Tibial artery (tissue), 4 donors: ENCODE data around the gene VPS13D.

Source experiments
- DNase-seq, 2 donors: peaks; one replicate each; pipeline ENCODE4 v3.0.0-alpha.2; 2019
- H3K27ac ChIP-seq, 2 donors: fragments of 200-600 bp; sonication (generic) in 1 of 2; 1 replicate in 1 of 2; 2 replicates in 1 of 2; pipeline ENCODE4 v1.5.1; 2018 to 2019; ENCODE audit warnings: mild to moderate bottlenecking in 1 of 2
- H3K27me3 ChIP-seq, 2 donors: fragments of 200-600 bp; sonication (generic) in 1 of 2; one replicate each; pipeline versions ENCODE4 v1.5.1 to v1.6.0; 2016 to 2019
- H3K36me3 ChIP-seq, 3 donors: fragments of 200-600 bp; sonication (generic) in 2 of 3; one replicate each; pipeline ENCODE4 v1.5.1; 2016 to 2019; ENCODE audit warnings: mild to moderate bottlenecking in 2 of 3
- H3K4me1 ChIP-seq, 4 donors: fragments of 200-600 bp; sonication (generic) in 2 of 4; 1 replicate in 3 of 4; 2 replicates in 1 of 4; pipeline ENCODE4 v1.5.1; 2016 to 2019
- H3K4me3 ChIP-seq, 2 donors: fragments of 200-600 bp; sonication (generic) in 1 of 2; 1 replicate in 1 of 2; 2 replicates in 1 of 2; pipeline ENCODE4 v1.5.1; 2018 to 2019; ENCODE audit warnings: mild to moderate bottlenecking in 2 of 2
- H3K9me3 ChIP-seq, 3 donors: fragments of 200-600 bp; sonication (generic) in 1 of 3; one replicate each; pipeline ENCODE4 v1.5.1; 2016 to 2019
- intact Hi-C: fragments of 100-400 bp; cut with DNase I; formaldehyde crosslinking; loops from one replicate; pipeline ENCODE4 v1.15.0; 2023; ENCODE audit warnings: low total_unique reads
- TF ChIP-seq, protein P1 (sequence below), 2 experiments: fragments of 200-600 bp in 1 of 2; fragments of 450-650 bp in 1 of 2; IDR thresholded peaks; one replicate each; pipeline ENCODE4 v1.5.1; 2017 to 2019; ENCODE audit warnings: antibody characterized with exemption in 2 of 2, mild to moderate bottlenecking in 1 of 2, moderate library complexity in 1 of 2

VPS13D gene

GRCh38 chr1:12447849-12448312 is 218.1 kb downstream of the VPS13D start:
- Histone ChIP-seq H3K36me3 (no peaks in the 10 kb centered on the region), H3K4me3 (no peak overlapping the region), H3K9me3 (no peaks in the 10 kb centered on the region), H3K27ac (peak overlapping the region; percentile 78 to 86), H3K4me1 (peaks cover 5 to 97% (median 75%) of the 10 kb centered on the region in 4 donors), H3K27me3 (no peaks in the 10 kb centered on the region)
- no peak for DNase-seq
- intact Hi-C loops, result no loop called here
- TF ChIP-seq, protein P1, sequence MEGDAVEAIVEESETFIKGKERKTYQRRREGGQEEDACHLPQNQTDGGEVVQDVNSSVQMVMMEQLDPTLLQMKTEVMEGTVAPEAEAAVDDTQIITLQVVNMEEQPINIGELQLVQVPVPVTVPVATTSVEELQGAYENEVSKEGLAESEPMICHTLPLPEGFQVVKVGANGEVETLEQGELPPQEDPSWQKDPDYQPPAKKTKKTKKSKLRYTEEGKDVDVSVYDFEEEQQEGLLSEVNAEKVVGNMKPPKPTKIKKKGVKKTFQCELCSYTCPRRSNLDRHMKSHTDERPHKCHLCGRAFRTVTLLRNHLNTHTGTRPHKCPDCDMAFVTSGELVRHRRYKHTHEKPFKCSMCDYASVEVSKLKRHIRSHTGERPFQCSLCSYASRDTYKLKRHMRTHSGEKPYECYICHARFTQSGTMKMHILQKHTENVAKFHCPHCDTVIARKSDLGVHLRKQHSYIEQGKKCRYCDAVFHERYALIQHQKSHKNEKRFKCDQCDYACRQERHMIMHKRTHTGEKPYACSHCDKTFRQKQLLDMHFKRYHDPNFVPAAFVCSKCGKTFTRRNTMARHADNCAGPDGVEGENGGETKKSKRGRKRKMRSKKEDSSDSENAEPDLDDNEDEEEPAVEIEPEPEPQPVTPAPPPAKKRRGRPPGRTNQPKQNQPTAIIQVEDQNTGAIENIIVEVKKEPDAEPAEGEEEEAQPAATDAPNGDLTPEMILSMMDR (IDR thresholded peaks at IDR 0.05), result no peak

- H3K9me3 ChIP-seq, result no peaks in the 10 kb centered on the region
- H3K27me3 ChIP-seq, result no peaks in the 10 kb centered on the region
- DNase-seq, result peak in 1 of 2 donors; percentile 77
- no peak overlapping the region for H3K4me3 ChIP-seq
- TF ChIP-seq, protein P1 (IDR thresholded peaks at IDR 0.05), result no peak
- intact Hi-C loops, result no loop called here
- H3K36me3 ChIP-seq, result no peaks in the 10 kb centered on the region
- H3K4me1 ChIP-seq, result peaks cover 5 to 99% (median 82%) of the 10 kb centered on the region in 4 donors
- H3K27ac ChIP-seq, result peak overlapping the region; percentile 78 to 86
These were observed 218.9 kb downstream of the VPS13D start for GRCh38 chr1:12448746-12449177.

- Histone ChIP-seq H3K4me3 (no peak overlapping the region), H3K36me3 (no peaks in the 10 kb centered on the region), H3K27me3 (no peaks in the 10 kb centered on the region), H3K27ac (peak overlapping the region; percentile 78 to 86), H3K9me3 (no peaks in the 10 kb centered on the region), H3K4me1 (peaks cover 13 to 100% (median 89%) of the 10 kb centered on the region in 4 donors)
- no peak for DNase-seq
- TF ChIP-seq, protein P1 (IDR thresholded peaks at IDR 0.05), result no peak
- intact Hi-C loops, result loop anchor here (10.0 kb wide), 1 partner anchor 165 kb away; the partner anchor contains the start of gene DHRS3
These were observed 220.4 kb downstream of the VPS13D start for GRCh38 chr1:12450090-12450755.

DNA sequence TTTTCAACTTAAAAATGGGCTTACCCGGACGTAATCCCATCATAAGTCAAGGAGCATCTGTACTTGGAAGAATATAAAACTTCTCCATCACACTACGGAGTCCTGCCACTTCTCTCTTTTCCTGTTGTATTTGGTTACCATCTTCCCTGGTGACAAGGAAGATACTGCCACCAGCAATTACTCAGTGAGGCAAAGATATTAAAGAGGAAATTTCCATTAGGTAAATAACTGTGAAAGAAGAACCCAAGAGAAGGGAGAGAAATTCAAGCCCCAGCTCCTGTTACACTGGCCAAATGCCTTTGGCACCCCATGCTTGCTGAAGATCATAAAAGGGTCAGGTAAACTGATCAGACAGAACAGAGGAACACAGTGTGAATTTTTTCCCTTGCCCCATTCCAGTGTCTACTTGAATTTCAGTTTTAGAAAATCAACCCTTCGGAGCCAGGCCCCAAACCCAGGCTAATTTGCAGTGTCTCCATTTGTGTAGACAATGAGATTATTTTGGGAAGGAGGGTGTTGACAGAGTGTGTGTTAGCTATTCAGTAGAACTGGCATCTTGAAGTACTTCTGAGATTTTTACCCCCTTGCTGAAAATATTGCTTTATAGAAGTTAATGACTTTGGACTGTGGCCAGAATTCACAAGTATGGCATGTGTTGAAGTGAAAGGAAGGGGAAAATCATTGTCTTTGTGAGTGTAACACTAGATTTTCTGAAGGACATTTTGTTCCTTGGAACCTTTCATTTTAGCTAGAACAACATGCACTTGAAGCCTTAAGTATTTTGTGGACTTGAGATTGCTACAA is 221.1 kb downstream of the VPS13D start:
- Histone ChIP-seq H3K27ac (peak overlapping the region; percentile 78 to 86), H3K27me3 (no peaks in the 10 kb centered on the region), H3K9me3 (no peaks in the 10 kb centered on the region), H3K4me3 (no peak overlapping the region), H3K36me3 (peaks cover 0 to under 1% (median 0%) of the 10 kb centered on the region in 3 donors), H3K4me1 (peaks cover 14 to 100% (median 92%) of the 10 kb centered on the region in 4 donors)
- TF ChIP-seq, protein P1 (IDR thresholded peaks at IDR 0.05), result no peak
- intact Hi-C loops, result loop anchor here (10.0 kb wide), 1 partner anchor 164 kb away; the partner anchor contains the start of gene DHRS3
- DNase-seq, result peak in 1 of 2 donors; percentile 52

- TF ChIP-seq, protein P1 (IDR thresholded peaks at IDR 0.05), result no peak
- no peak overlapping the region for H3K4me3 ChIP-seq
- intact Hi-C loops, result loop anchor here (10.0 kb wide), 1 partner anchor 163 kb away; the partner anchor contains the start of gene DHRS3
- peak overlapping the region; percentile 78 to 86 for H3K27ac ChIP-seq
- H3K36me3 ChIP-seq, result peaks cover 0 to 4% (median 0%) of the 10 kb centered on the region in 3 donors
- H3K4me1 ChIP-seq, result peaks cover 17 to 100% (median 93%) of the 10 kb centered on the region in 4 donors
- no peaks in the 10 kb centered on the region for H3K9me3 ChIP-seq
- DNase-seq, result no peak
- no peaks in the 10 kb centered on the region for H3K27me3 ChIP-seq
These were observed 221.7 kb downstream of the VPS13D start for GRCh38 chr1:12451560-12451900.
